Measurements from ENCODE around the gene COL16A1.

GRCh38 chr1:31683997-31684396 lies 19.8 kb downstream of the COL16A1 start:
- TF ChIP-seq CTCF (IDR thresholded peaks at IDR 0.05 in 4 of 5, conservative IDR thresholded peaks at IDR 0.05 in 1 of 5), result peak in 4 of 5 experiments; percentile 32 to 59 (median 52)
- no peak for TF ChIP-seq POLR2A (IDR thresholded peaks at IDR 0.05)

Measured in gastrocnemius medialis (tissue), 4 donors.